Measurements from ENCODE around the gene PPM1J. TPM values are rescaled to one million over a fixed set of nuclear protein-coding genes. Genes with fewer than 3 reads are reported as not detected.

The PPM1J gene
- total RNA-seq, 2 donors from 2014 or later: 0.20 to 0.42 TPM

DNA sequence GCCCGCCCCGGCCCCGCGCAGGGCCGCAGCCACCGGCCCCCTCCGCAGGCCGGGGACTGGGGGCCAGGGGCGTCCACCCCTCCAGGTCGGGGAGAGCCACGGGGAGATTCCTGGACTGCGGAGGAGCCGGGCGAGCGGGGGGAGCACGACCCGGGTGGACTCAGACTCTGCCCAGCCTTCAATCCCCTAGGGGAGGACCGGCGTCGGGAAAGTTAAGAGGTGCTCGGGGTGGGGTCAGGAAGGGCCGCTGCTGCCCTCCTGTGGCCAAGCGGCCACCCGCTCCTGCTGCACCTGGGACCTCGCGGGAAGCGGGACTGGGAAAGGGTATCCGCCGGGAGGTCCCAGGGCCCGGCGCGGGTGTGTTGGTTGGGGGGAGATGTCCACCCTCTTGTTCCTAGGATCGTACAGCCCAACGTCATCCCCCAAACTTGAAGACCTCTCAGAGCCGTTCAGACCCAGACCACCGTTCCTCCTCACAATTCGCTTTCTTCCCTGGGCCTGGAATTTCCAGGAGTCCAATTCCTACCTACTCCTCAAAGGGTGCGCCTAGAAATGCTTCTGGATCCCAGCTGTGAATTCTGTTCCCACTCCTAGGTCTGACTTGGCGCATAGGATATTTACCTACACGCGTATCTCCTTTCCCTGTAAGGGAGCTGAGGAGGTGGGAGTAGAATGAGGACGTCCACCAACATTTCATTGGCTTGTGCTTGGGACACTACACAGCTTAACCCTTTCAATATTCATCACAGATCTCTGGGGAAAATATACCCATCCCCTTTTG lies 7.7 kb downstream of the PPM1J start:
- Mint-ChIP-seq H3K27me3 (peaks cover 2% of the 10 kb centered on the region), H3K4me1 (peaks cover 32% of the 10 kb centered on the region), H3K36me3 (ENCODE audit: low read depth) (no peaks in the 10 kb centered on the region), H3K27ac (no peak overlapping the region), H3K4me3 (peak overlapping the region; percentile 90)
- H3K9me3 ChIP-seq (ENCODE audit: control insufficient read depth, low read length, poor library complexity, severe bottlenecking): no peaks in the 10 kb centered on the region
- ATAC-seq (peak; percentile 68), DNase-seq (peak; percentile 44 to 45 (median 45))

DNA sequence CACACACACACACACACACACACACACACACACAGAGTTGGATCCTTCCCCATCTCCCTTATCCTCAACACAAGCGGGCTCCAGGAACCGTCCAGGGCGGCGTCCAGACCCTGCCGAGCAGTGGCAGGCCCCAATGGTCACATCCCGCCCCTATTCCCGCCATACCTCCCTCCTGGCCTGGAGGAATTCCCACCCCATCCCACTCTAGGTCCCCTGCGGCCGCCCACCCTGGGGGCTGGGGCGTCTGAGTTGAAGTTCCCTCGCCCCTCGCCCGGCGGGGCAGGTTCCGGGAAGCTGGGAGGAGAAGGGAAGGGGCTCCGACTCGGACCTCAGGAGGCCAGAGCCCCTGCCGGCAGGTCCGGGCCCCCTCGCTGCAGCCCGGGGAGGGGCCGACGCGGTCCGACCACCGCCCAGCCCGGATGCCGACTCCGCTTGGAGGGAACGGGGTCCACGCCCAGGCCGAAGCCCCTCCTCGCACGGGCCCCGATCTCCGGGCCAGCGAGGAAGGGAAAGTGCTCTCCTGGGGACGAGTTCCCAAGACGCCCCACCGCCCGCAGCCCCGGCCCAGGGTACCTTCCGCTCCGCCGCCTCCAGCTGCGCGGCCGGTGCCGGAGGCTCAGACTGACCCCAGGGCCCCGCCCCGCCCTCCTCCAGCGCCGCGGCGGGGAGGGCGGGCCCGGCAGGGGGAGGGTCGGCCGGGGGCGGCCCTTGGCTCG lies 8.5 kb downstream of the PPM1J start, which contains the start of gene RHOC:
Gene RHOC (minus strand): TSS at position 623 of the 716 bp plus-strand sequence. CDS start 3,328 bp downstream, outside the sequence.
- peaks cover 39% of the 10 kb centered on the region for H3K4me1 Mint-ChIP-seq
- peak in 2 of 3 donors; percentile 40 to 50 for DNase-seq

DNA sequence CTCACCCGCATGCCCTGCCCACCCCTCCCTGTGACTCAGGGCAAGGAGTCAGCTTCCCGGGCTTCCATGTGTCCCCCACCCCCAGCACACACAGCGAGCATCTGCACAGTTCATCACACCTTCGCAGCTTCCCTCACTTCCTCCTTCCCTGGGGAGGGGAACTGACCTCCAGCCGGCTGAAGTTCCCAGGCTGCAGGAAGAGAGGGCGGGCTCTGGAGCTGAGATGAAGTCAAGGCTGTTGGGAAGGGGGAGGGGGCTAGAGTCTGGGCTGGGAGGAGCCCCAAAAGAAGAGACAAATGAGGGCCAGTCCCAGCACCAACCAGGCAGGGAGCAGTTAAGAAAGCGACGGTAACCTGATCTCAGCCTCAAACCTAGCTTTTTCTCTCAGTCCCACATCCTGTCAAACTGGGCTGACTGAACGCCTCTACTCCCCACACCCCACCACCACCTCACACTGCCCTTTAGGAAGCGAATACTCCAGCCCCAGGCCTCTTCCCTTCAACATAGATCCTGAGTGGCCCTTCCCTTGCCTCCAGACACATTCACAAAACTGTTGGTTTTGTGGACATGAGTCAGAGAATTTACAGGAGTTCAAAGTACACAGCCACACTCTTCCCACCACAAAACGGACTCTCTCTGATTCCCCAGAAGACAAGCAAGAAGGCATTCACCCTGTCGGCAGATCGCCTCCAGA lies 10.1 kb downstream of the PPM1J start:
- H3K9me3 ChIP-seq (ENCODE audit: control insufficient read depth, low read length, poor library complexity, severe bottlenecking): no peaks in the 10 kb centered on the region
- Mint-ChIP-seq H3K27me3 (no peaks in the 10 kb centered on the region), H3K27ac (peak overlapping the region; percentile 92), H3K36me3 (ENCODE audit: low read depth) (peaks cover 4% of the 10 kb centered on the region), H3K4me3 (peak overlapping the region; percentile 86), H3K4me1 (peaks cover 42% of the 10 kb centered on the region)
- DNase-seq (peak in 2 of 3 donors; percentile 23 to 27), ATAC-seq (peak; percentile 73)

More for the DNA sequence above, 8.5 kb downstream of the PPM1J start, which contains the start of gene RHOC:
- Mint-ChIP-seq H3K27me3 (no peaks in the 10 kb centered on the region), H3K27ac (peak within 1 kb of the TSS; percentile 92), H3K36me3 (ENCODE audit: low read depth) (peaks cover 4% of the 10 kb centered on the region), H3K4me3 (peak within 1 kb of the TSS; percentile 90)
- no peaks in the 10 kb centered on the region for H3K9me3 ChIP-seq (ENCODE audit: control insufficient read depth, low read length, poor library complexity, severe bottlenecking)
- peak; percentile 53 for ATAC-seq

GRCh38 chr1:112704391-112704933 lies 10.7 kb downstream of the PPM1J start:
- no peak for ATAC-seq
- peak overlapping the region; percentile 86 for H3K4me3 Mint-ChIP-seq
- peaks cover 5% of the 10 kb centered on the region for H3K36me3 Mint-ChIP-seq (ENCODE audit: low read depth)

GRCh38 chr1:112703706-112704105 lies 11.4 kb downstream of the PPM1J start:
- ATAC-seq (no peak), DNase-seq (no peak)
- Mint-ChIP-seq H3K4me1 (peaks cover 43% of the 10 kb centered on the region), H3K27me3 (no peaks in the 10 kb centered on the region), H3K27ac (peak overlapping the region; percentile 92), H3K36me3 (ENCODE audit: low read depth) (peaks cover 6% of the 10 kb centered on the region), H3K4me3 (no peak overlapping the region)
- H3K9me3 ChIP-seq (ENCODE audit: control insufficient read depth, low read length, poor library complexity, severe bottlenecking): no peaks in the 10 kb centered on the region

More at GRCh38 chr1:112704391-112704933, 10.7 kb downstream of the PPM1J start:
- no peak for DNase-seq
- Mint-ChIP-seq H3K27me3 (no peaks in the 10 kb centered on the region), H3K27ac (peak overlapping the region; percentile 92), H3K4me1 (peaks cover 42% of the 10 kb centered on the region)
- no peaks in the 10 kb centered on the region for H3K9me3 ChIP-seq (ENCODE audit: control insufficient read depth, low read length, poor library complexity, severe bottlenecking)

DNA sequence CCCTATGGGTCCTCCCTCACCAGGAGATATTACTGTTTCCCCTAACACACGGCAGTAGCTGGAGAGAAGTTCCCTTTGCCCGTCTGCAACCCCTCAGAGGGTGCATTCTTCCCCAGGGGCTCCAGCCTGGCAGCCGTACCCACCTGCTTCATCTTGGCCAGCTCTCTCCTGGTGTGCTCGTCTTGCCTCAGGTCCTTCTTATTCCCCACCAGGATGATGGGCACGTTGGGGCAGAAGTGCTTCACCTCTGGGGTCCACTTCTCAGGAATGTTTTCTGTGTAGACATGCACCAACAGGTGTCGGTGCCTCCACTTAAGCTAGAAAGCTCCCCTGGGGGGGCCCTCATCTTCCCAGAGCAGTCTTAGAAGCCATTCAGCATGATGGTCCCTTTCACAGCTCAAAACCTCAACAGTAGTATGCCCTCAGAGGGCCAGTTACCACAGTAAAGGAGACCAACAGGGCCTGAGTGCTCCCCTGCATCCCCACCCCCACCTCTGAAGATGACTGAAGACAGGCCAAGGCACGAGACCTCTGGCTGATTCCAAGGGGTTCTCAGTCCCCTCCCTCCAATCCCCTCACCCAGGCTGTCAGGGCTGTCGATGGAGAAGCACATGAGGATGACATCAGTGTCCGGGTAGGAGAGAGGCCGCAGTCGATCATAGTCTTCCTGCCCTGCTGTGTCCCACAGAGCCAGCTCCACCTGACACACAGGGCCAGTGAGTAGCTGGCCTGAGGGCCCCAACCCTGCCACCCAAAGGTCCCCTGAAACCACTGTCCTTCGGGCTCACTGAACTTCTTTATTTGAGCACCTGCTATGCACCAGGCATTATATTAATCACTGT lies 12.5 kb downstream of the PPM1J start:
- H3K4me3 Mint-ChIP-seq: no peak overlapping the region
- no peaks in the 10 kb centered on the region for H3K9me3 ChIP-seq (ENCODE audit: control insufficient read depth, low read length, poor library complexity, severe bottlenecking)
- peaks cover 41% of the 10 kb centered on the region for H3K4me1 Mint-ChIP-seq
- H3K36me3 Mint-ChIP-seq (ENCODE audit: low read depth): peaks cover 6% of the 10 kb centered on the region
- ATAC-seq (no peak), DNase-seq (no peak)
- no peaks in the 10 kb centered on the region for H3K27me3 Mint-ChIP-seq
- H3K27ac Mint-ChIP-seq: peak overlapping the region; percentile 78

GRCh38 chr1:112702067-112702395 lies 13.1 kb downstream of the PPM1J start:
- peak overlapping the region; percentile 53 for H3K4me3 Mint-ChIP-seq
- H3K27ac Mint-ChIP-seq: peak overlapping the region; percentile 78
- H3K27me3 Mint-ChIP-seq: no peaks in the 10 kb centered on the region
- peaks cover 6% of the 10 kb centered on the region for H3K36me3 Mint-ChIP-seq (ENCODE audit: low read depth)
- H3K4me1 Mint-ChIP-seq: peaks cover 37% of the 10 kb centered on the region
- DNase-seq: no peak
- H3K9me3 ChIP-seq (ENCODE audit: control insufficient read depth, low read length, poor library complexity, severe bottlenecking): no peaks in the 10 kb centered on the region
- ATAC-seq: no peak

- Mint-ChIP-seq H3K36me3 (ENCODE audit: low read depth) (peaks cover 6% of the 10 kb centered on the region), H3K27me3 (no peaks in the 10 kb centered on the region), H3K4me3 (peak overlapping the region; percentile 53), H3K4me1 (peaks cover 37% of the 10 kb centered on the region), H3K27ac (peak overlapping the region; percentile 78)
- no peaks in the 10 kb centered on the region for H3K9me3 ChIP-seq (ENCODE audit: control insufficient read depth, low read length, poor library complexity, severe bottlenecking)
- ATAC-seq (no peak), DNase-seq (no peak)
These were observed 13.7 kb downstream of the PPM1J start for GRCh38 chr1:112701227-112702066.

DNA sequence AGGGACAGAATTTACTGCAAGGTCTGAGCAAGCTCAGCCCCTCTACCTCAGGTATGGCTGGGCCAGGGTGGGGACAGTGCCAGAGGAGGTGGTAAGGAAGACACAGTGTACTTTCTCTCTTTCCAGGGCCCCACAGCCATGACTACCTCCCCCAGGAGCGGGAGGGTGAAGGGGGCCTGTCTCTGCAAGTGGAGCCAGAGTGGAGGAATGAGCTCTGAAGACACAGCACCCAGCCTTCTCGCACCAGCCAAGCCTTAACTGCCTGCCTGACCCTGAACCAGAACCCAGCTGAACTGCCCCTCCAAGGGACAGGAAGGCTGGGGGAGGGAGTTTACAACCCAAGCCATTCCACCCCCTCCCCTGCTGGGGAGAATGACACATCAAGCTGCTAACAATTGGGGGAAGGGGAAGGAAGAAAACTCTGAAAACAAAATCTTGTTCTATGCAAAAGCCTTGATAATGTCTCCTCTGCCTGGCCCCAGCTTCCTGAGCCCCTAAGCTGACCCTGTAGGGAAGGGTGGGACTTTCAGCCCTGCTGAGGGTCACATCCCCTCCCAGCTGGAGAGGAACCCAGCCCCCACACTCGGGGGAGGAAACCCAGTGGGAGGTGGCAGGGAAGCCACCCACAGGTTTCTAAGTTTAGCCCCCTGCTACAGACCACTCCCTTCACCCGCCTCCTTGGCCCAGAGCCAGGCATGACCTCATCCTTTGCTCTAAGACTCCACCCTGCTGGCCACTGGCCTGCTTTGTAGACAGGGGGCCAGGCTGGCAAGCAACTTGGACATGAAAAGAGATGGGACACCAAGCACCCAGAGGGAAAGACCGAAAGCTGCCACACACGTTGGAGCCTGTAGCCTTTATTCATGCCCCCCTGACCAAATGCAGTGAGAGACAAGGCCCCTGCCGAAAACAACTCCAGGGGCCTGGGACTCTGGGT lies 14.6 kb downstream of the PPM1J start:
- H3K9me3 ChIP-seq (ENCODE audit: control insufficient read depth, low read length, poor library complexity, severe bottlenecking): no peaks in the 10 kb centered on the region
- peak; percentile 54 for ATAC-seq
- peaks cover 29% of the 10 kb centered on the region for H3K4me1 Mint-ChIP-seq
- H3K27me3 Mint-ChIP-seq: no peaks in the 10 kb centered on the region
- peaks cover 6% of the 10 kb centered on the region for H3K36me3 Mint-ChIP-seq (ENCODE audit: low read depth)
- no peak overlapping the region for H3K4me3 Mint-ChIP-seq
- peak in 2 of 3 donors; percentile 35 to 44 for DNase-seq
- peak overlapping the region; percentile 78 for H3K27ac Mint-ChIP-seq

DNA sequence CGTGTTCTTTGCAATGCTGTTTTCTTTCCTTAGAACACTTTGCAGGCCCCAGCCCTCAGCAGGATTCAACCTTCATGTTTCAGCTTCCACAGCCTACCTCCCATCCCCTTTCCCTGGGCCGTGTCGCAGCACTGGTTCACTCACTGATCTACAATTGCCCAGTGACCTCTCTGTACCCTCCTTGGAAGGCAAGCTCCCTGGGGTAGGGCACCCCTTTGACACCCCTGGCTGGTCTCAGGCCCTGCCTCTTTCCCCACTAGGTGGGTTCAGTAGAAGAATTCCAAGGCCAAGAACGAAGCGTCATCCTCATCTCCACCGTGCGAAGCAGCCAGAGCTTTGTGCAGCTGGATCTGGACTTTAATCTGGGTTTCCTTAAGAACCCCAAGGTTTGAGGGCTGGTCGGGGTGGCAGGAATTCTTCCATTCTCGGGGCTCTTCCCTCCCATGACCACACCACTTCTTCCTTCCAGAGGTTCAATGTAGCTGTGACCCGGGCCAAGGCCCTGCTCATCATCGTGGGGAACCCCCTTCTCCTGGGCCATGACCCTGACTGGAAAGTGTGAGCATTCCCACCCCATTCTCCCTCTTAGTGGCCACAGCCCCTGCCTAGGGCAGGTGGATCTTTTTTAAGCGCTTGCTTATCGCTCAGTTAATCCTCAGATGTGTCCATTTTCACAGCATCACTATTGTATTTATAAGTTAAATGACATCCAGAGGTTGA lies 15.5 kb downstream of the PPM1J start:
- H3K36me3 Mint-ChIP-seq (ENCODE audit: low read depth): peaks cover 6% of the 10 kb centered on the region
- no peak for ATAC-seq

More for the DNA sequence above, 15.5 kb downstream of the PPM1J start:
- Mint-ChIP-seq H3K27me3 (no peaks in the 10 kb centered on the region), H3K27ac (peak overlapping the region; percentile 78), H3K4me1 (peaks cover 20% of the 10 kb centered on the region), H3K4me3 (no peak overlapping the region)
- DNase-seq: no peak
- no peaks in the 10 kb centered on the region for H3K9me3 ChIP-seq (ENCODE audit: control insufficient read depth, low read length, poor library complexity, severe bottlenecking)

Data from T-helper 17 cell (primary cell).